B cell (primary cell): ENCODE results near the gene FCSK.

Source experiments
- EZH2 ChIP-seq: IDR thresholded peaks from 2 replicates; pipeline ENCODE4 v1.6.1; 2012; ENCODE audit warnings: borderline replicate concordance, low read depth, mild to moderate bottlenecking, moderate library complexity, low read length; ENCODE audit not compliant: insufficient read depth, poor library complexity, severe bottlenecking
- TF ChIP-seq, protein P1 (sequence below): fragments of 200-600 bp; IDR thresholded peaks from one replicate; pipeline ENCODE4 v1.8.0; 2022; ENCODE audit warnings: antibody characterized with exemption, mild to moderate bottlenecking

DNA sequence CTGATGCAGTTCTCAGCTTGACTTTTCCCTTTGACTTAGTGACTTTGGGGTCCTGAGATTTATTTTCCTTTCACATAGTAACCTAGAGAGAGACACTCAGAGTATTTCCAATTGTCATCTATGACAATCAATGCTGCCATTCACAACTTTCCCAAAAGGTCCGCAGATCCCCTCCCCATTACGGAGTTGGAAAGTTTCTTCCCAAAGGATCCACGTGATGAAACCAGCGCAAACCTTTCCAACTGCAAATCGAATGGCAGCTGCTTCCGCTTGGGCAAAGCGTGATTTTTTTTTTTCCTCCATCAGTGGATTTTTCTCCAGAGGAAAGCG is 538 bp upstream of the FCSK start:
- TF ChIP-seq, protein P1, sequence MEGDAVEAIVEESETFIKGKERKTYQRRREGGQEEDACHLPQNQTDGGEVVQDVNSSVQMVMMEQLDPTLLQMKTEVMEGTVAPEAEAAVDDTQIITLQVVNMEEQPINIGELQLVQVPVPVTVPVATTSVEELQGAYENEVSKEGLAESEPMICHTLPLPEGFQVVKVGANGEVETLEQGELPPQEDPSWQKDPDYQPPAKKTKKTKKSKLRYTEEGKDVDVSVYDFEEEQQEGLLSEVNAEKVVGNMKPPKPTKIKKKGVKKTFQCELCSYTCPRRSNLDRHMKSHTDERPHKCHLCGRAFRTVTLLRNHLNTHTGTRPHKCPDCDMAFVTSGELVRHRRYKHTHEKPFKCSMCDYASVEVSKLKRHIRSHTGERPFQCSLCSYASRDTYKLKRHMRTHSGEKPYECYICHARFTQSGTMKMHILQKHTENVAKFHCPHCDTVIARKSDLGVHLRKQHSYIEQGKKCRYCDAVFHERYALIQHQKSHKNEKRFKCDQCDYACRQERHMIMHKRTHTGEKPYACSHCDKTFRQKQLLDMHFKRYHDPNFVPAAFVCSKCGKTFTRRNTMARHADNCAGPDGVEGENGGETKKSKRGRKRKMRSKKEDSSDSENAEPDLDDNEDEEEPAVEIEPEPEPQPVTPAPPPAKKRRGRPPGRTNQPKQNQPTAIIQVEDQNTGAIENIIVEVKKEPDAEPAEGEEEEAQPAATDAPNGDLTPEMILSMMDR, result no peak
- TF ChIP-seq EZH2, result no peak
